MV-4-11 (cell line): ENCODE measurements around the gene CUL2.
A peak's percentile ranks its signal among the peaks of the same experiment; 100 is the strongest.
"Not testable (repeated sequence)": the region's sequence is repeated elsewhere in the genome, so short reads cannot be mapped to it uniquely, and the experiment has no call there.

Experiments used
- DNase-seq: peaks from one replicate; lab custom pipeline; 2025; lab: John Stamatoyannopoulos, UW

The CUL2 gene

GRCh38 chr10:34979938-34980337, 110.2 kb downstream of the CUL2 start:
- DNase-seq, result no peak

- no peak for DNase-seq
These were observed 112.1 kb downstream of the CUL2 start for GRCh38 chr10:34978080-34978479.

- not testable (repeated sequence) for DNase-seq
These were observed 113.7 kb downstream of the CUL2 start for GRCh38 chr10:34976380-34976910.

- DNase-seq, result not testable (repeated sequence)
These were observed 115.6 kb downstream of the CUL2 start for GRCh38 chr10:34974364-34975065.

- not testable (repeated sequence) for DNase-seq
These were observed 116.4 kb downstream of the CUL2 start for GRCh38 chr10:34973757-34974156.

- not testable (repeated sequence) for DNase-seq
These were observed 117.0 kb downstream of the CUL2 start for GRCh38 chr10:34973121-34973520.

- not testable (repeated sequence) for DNase-seq
These were observed 117.5 kb downstream of the CUL2 start for GRCh38 chr10:34972591-34972990.

GRCh38 chr10:34971606-34972334, 118.4 kb downstream of the CUL2 start:
- not testable (repeated sequence) for DNase-seq

GRCh38 chr10:34969171-34969570, 121.0 kb downstream of the CUL2 start:
- DNase-seq, result no peak

GRCh38 chr10:34967335-34967880, 122.7 kb downstream of the CUL2 start:
- no peak for DNase-seq

GRCh38 chr10:34966451-34966850, 123.7 kb downstream of the CUL2 start:
- DNase-seq, result no peak

GRCh38 chr10:34966040-34966439, 124.1 kb downstream of the CUL2 start:
- DNase-seq, result no peak

- no peak for DNase-seq
These were observed 125.9 kb downstream of the CUL2 start for GRCh38 chr10:34964166-34964800.

- no peak for DNase-seq
These were observed 127.3 kb downstream of the CUL2 start for GRCh38 chr10:34962866-34963265.

- DNase-seq, result no peak
These were observed 129.2 kb downstream of the CUL2 start for GRCh38 chr10:34960983-34961382.

- DNase-seq, result peak; percentile 47
These were observed 130.4 kb downstream of the CUL2 start for GRCh38 chr10:34959786-34960185.

GRCh38 chr10:34959321-34959720, 130.8 kb downstream of the CUL2 start:
- DNase-seq, result no peak
